ENCODE results near the gene RALGAPA1.

RALGAPA1 gene

DNA sequence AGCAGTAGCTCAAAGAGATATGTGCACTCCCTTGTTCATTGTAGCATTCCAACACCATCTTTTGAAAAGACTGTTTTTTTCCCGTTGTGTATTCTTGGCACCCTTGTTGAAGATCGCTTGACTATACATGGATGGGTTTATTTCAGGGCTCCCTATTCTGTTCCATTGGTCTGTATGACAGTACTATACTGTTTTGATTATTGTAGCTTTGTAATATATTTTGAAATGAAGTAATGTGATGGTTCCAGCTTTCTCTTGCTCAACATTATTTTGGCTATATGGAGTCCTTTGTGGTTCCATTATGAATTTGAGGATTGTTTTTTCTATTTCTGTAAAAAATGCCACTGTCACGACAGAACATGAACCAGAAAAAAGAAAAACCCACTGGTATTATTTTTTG, 42.7 kb upstream of the RALGAPA1 start:
- TF ChIP-seq TAF1 (IDR thresholded peaks at IDR 0.05; ENCODE audit: borderline replicate concordance, insufficient read depth, low read length) (no peak), POLR2AphosphoS5 (IDR thresholded peaks at IDR 0.05; ENCODE audit: low read depth, low read length) (no peak), SIN3A (IDR thresholded peaks at IDR 0.05; ENCODE audit: borderline replicate concordance, insufficient read depth, low read length) (no peak), FOXP2 (optimal IDR thresholded peaks at IDR 0.05; ENCODE audit: borderline replicate concordance, extremely low read depth, extremely low read length, insufficient read depth) (no peak)
- TF ChIP-seq, protein P1, sequence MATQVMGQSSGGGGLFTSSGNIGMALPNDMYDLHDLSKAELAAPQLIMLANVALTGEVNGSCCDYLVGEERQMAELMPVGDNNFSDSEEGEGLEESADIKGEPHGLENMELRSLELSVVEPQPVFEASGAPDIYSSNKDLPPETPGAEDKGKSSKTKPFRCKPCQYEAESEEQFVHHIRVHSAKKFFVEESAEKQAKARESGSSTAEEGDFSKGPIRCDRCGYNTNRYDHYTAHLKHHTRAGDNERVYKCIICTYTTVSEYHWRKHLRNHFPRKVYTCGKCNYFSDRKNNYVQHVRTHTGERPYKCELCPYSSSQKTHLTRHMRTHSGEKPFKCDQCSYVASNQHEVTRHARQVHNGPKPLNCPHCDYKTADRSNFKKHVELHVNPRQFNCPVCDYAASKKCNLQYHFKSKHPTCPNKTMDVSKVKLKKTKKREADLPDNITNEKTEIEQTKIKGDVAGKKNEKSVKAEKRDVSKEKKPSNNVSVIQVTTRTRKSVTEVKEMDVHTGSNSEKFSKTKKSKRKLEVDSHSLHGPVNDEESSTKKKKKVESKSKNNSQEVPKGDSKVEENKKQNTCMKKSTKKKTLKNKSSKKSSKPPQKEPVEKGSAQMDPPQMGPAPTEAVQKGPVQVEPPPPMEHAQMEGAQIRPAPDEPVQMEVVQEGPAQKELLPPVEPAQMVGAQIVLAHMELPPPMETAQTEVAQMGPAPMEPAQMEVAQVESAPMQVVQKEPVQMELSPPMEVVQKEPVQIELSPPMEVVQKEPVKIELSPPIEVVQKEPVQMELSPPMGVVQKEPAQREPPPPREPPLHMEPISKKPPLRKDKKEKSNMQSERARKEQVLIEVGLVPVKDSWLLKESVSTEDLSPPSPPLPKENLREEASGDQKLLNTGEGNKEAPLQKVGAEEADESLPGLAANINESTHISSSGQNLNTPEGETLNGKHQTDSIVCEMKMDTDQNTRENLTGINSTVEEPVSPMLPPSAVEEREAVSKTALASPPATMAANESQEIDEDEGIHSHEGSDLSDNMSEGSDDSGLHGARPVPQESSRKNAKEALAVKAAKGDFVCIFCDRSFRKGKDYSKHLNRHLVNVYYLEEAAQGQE (IDR thresholded peaks at IDR 0.05; ENCODE audit: insufficient read depth in 1 of 2, low read depth in 2 of 2, low read length in 2 of 2) = no peak

DNA sequence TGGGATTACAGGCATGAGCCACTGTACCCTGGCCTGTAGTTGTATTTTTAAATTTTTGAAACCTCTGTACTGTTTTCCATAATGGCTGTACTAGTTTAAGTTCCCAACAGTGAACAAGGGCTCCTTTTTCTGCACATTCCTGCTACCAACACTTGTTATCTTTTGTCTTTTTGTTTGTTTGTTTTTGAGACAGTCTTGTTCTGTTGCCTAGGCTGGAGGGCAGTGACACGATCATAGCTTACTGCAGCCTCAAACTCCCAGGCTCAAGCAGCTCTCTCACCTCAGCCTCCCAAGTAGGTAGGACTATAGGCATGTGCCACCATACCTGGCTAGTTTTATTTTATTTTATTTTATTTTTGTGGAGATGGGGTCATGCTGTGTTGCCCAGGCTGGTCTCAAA, 40.0 kb upstream of the RALGAPA1 start:
- TF ChIP-seq POLR2AphosphoS5 (IDR thresholded peaks at IDR 0.05; ENCODE audit: low read depth, low read length) (no peak), SIN3A (IDR thresholded peaks at IDR 0.05; ENCODE audit: borderline replicate concordance, insufficient read depth, low read length) (no peak), FOXP2 (optimal IDR thresholded peaks at IDR 0.05; ENCODE audit: borderline replicate concordance, extremely low read depth, extremely low read length, insufficient read depth) (no peak), TAF1 (IDR thresholded peaks at IDR 0.05; ENCODE audit: borderline replicate concordance, insufficient read depth, low read length) (no peak)
- TF ChIP-seq, protein P1 (IDR thresholded peaks at IDR 0.05; ENCODE audit: insufficient read depth in 1 of 2, low read depth in 2 of 2, low read length in 2 of 2) = no peak

DNA sequence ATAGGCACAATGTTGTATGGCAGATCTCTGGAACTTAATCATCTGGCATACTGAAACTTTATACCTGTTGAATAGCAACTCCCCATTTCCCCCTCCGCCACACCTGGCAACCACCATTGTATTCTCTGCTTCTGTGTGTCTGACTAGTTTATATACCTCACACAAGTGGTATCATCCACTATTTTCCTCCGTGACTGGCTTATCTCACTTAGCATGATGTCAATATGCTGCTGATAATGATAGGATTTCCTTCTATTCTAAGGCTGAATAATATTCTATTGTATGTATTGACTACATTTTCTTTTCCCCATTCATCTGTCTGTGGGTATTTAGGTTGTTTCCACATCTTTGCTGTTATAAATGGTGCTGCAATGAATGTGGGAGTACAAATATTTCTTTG, 38.5 kb upstream of the RALGAPA1 start:
- TF ChIP-seq FOXP2 (optimal IDR thresholded peaks at IDR 0.05; ENCODE audit: borderline replicate concordance, extremely low read depth, extremely low read length, insufficient read depth) (no peak), TAF1 (IDR thresholded peaks at IDR 0.05; ENCODE audit: borderline replicate concordance, insufficient read depth, low read length) (no peak), SIN3A (IDR thresholded peaks at IDR 0.05; ENCODE audit: borderline replicate concordance, insufficient read depth, low read length) (no peak), POLR2AphosphoS5 (IDR thresholded peaks at IDR 0.05; ENCODE audit: low read depth, low read length) (no peak)
- TF ChIP-seq, protein P1 (IDR thresholded peaks at IDR 0.05; ENCODE audit: insufficient read depth in 1 of 2, low read depth in 2 of 2, low read length in 2 of 2) = no peak

DNA sequence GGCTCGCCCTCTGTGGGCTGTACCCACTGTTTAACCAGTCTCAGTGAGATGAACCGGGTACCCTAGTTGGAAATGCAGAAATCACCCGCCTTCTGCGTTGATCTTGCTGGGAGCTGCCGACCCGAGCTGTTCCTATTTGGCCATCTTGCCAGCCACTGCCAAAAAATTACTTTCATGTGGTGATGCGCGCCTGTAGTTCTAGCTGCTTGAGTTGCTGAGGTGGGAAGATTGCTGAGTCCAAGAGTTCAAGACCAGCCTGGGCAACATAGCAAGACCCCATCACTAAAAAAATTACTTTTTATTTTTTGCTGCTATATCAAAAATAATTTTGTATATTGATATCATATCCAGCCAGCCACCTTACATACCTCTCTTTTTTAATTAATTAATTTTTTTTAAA, 35.4 kb upstream of the RALGAPA1 start:
- TF ChIP-seq TAF1 (IDR thresholded peaks at IDR 0.05; ENCODE audit: borderline replicate concordance, insufficient read depth, low read length) = no peak
- TF ChIP-seq FOXP2 (optimal IDR thresholded peaks at IDR 0.05; ENCODE audit: borderline replicate concordance, extremely low read depth, extremely low read length, insufficient read depth) = no peak
- TF ChIP-seq SIN3A (IDR thresholded peaks at IDR 0.05; ENCODE audit: borderline replicate concordance, insufficient read depth, low read length) = no peak
- TF ChIP-seq, protein P1 (IDR thresholded peaks at IDR 0.05; ENCODE audit: insufficient read depth in 1 of 2, low read depth in 2 of 2, low read length in 2 of 2) = no peak
- no peak for TF ChIP-seq POLR2AphosphoS5 (IDR thresholded peaks at IDR 0.05; ENCODE audit: low read depth, low read length)

Measured in PFSK-1 (cell line).